K562 (cell line): ENCODE data around the gene MAST1. TPM values are rescaled to one million over a fixed set of nuclear protein-coding genes. Genes with fewer than 3 reads are reported as not detected.
A peak's percentile ranks its signal among the peaks of the same experiment; 100 is the strongest.

Experiments used
- ARNT ChIP-seq, 2 experiments: fragments of 450-650 bp; IDR thresholded peaks; 2 replicates each; pipeline ENCODE4 v1.6.1; 2016; ENCODE audit warnings: mild to moderate bottlenecking in 1 of 2
- BCL6 ChIP-seq: fragments of 250-450 bp; sonication (Bioruptor Pico); IDR thresholded peaks from 2 replicates; pipeline ENCODE4 v1.4.0; 2020
- CC2D1A ChIP-seq: fragments of 450-650 bp; IDR thresholded peaks from 2 replicates; pipeline ENCODE4 v1.6.1; 2017; ENCODE audit warnings: mild to moderate bottlenecking
- CCAR2 ChIP-seq: fragments of 200-400 bp; formaldehyde crosslinking; IDR thresholded peaks from 2 replicates; pipeline ENCODE4 v1.6.1; 2017; ENCODE audit warnings: mild to moderate bottlenecking, low read depth, low read length
- CREM ChIP-seq: IDR thresholded peaks from 2 replicates; pipeline ENCODE4 v1.6.1; 2014; ENCODE audit warnings: antibody characterized with exemption, low read depth
- ETS1 ChIP-seq: conservative IDR thresholded peaks from 2 replicates; pipeline ENCODE4 v1.6.1; 2011; ENCODE audit warnings: low read depth, mild to moderate bottlenecking, low read length; ENCODE audit not compliant: control insufficient read depth
- FOXP1 ChIP-seq: sonication (generic); formaldehyde crosslinking; IDR thresholded peaks from 2 replicates; pipeline ENCODE4 v1.8.0; 2022; ENCODE audit warnings: mild to moderate bottlenecking, missing genetic modification reagents
- HMG20A ChIP-seq: fragments of 450-650 bp; formaldehyde crosslinking; conservative IDR thresholded peaks from 2 replicates; pipeline ENCODE4 v1.4.0; 2020; ENCODE audit warnings: mild to moderate bottlenecking, mixed read lengths
- NCOR1 ChIP-seq: fragments of 450-650 bp; IDR thresholded peaks from 2 replicates; pipeline ENCODE4 v1.6.1; 2016; ENCODE audit warnings: mild to moderate bottlenecking, moderate library complexity
- NUFIP1 ChIP-seq: fragments of 450-650 bp; IDR thresholded peaks from 2 replicates; pipeline ENCODE4 v1.6.1; 2018; ENCODE audit not compliant: partially characterized antibody
- POLR2AphosphoS5 ChIP-seq: IDR thresholded peaks from 2 replicates; pipeline ENCODE4 v1.6.1; 2011; ENCODE audit warnings: mild to moderate bottlenecking, low read depth, low read length, moderate library complexity; ENCODE audit not compliant: control insufficient read depth, insufficient read depth
- RB1 ChIP-seq: fragments of 450-650 bp; IDR thresholded peaks from 2 replicates; pipeline ENCODE4 v1.6.1; 2017; ENCODE audit warnings: low read depth, mild to moderate bottlenecking
- SMC3 ChIP-seq: conservative IDR thresholded peaks from 2 replicates; pipeline ENCODE4 v1.6.1; 2011; ENCODE audit warnings: low read depth, low read length, improper control_type of control experiment; ENCODE audit not compliant: insufficient read depth
- TBL1XR1 ChIP-seq, 2 experiments: IDR thresholded peaks; 2 replicates each; pipeline ENCODE4 v1.6.1; 2012; ENCODE audit warnings: improper control_type of control experiment in 2 of 2, low read length in 2 of 2, mild to moderate bottlenecking in 1 of 2
- TCF7L2 ChIP-seq: fragments of 150-350 bp; IDR thresholded peaks from 2 replicates; pipeline ENCODE4 v1.6.1; 2016; ENCODE audit warnings: low read depth, mild to moderate bottlenecking, low read length, moderate library complexity
- TEAD2 ChIP-seq: fragments of 450-650 bp; IDR thresholded peaks from 2 replicates; pipeline ENCODE4 v1.6.1; 2016; ENCODE audit warnings: missing genetic modification characterization, control low read depth, missing compliant biosample characterization
- TEAD4 ChIP-seq, 2 experiments: sonication (generic) in 1 of 2; formaldehyde crosslinking in 1 of 2; IDR thresholded peaks; 2 replicates each; pipeline versions ENCODE4 v1.6.1 to v1.8.0; 2012 to 2022; ENCODE audit warnings: borderline replicate concordance in 1 of 2, inconsistent platforms in 1 of 2, low read length in 1 of 2, mild to moderate bottlenecking in 1 of 2, missing genetic modification reagents in 1 of 2
- XRCC3 ChIP-seq: fragments of 450-650 bp; IDR thresholded peaks from 2 replicates; pipeline ENCODE4 v1.6.1; 2017; ENCODE audit warnings: mild to moderate bottlenecking, moderate library complexity
- XRCC5 ChIP-seq: fragments of 200-400 bp; formaldehyde crosslinking; IDR thresholded peaks from 2 replicates; pipeline ENCODE4 v1.6.1; 2017; ENCODE audit warnings: low read depth, mild to moderate bottlenecking, low read length
- ZNF408 ChIP-seq: fragments of 250-450 bp; sonication (Bioruptor Pico); IDR thresholded peaks from 2 replicates; pipeline ENCODE4 v1.4.0; 2020; ENCODE audit warnings: low read depth, mild to moderate bottlenecking, moderate library complexity
- ZNF583 ChIP-seq: fragments of 250-450 bp; sonication (Bioruptor Pico); IDR thresholded peaks from 2 replicates; pipeline ENCODE4 v1.4.0; 2020
- ZNF778 ChIP-seq: fragments of 450-650 bp; formaldehyde crosslinking; IDR thresholded peaks from 2 replicates; pipeline ENCODE4 v1.4.0; 2020; ENCODE audit warnings: mild to moderate bottlenecking, moderate library complexity
- ZNF780A ChIP-seq: fragments of 250-450 bp; sonication (Bioruptor Pico); IDR thresholded peaks from 2 replicates; pipeline ENCODE4 v1.5.0; 2021; ENCODE audit warnings: mild to moderate bottlenecking
- polyA plus RNA-seq, 8 experiments: library from polyadenylated mRNA; depleted of rRNA in 4 of 8; stranded (reverse) in 5 of 8; unstranded in 3 of 8; fragments of >200 nt; fragmentation: Nextera tagmentation in 2 of 8; fragmentation: Illumina TruSeq in 1 of 8; extraction: Ambion mirVana in 2 of 8; extraction: Trizol in 1 of 8; gene quantifications; 2 replicates each; pipeline versions ENCODE4 v1.2.1 to v1.2.3, GENCODE V29; 2011 to 2014; ENCODE audit warnings: inconsistent platforms in 1 of 8, missing spikeins in 1 of 8
- total RNA-seq, 7 experiments: library from RNA; depleted of rRNA in 6 of 7; stranded (reverse); fragments of >200 nt in 6 of 7; fragmentation: Illumina TruSeq in 2 of 7; extraction: Trizol in 2 of 7; gene quantifications; 2 replicates each; pipeline versions ENCODE4 v1.2.1 to v1.2.3, GENCODE V29; 2011 to 2021; ENCODE audit warnings: low replicate concordance in 1 of 7
- TF ChIP-seq, protein P1 (sequence below): fragments of 450-650 bp; formaldehyde crosslinking; IDR thresholded peaks from 2 replicates; pipeline ENCODE4 v1.4.0; 2022; ENCODE audit warnings: missing genetic modification characterization
- TF ChIP-seq, protein P2 (sequence below): fragments of 450-650 bp; IDR thresholded peaks from 2 replicates; pipeline ENCODE4 v1.6.1; 2014; ENCODE audit warnings: low read depth, mild to moderate bottlenecking, moderate library complexity, borderline replicate concordance

Gene MAST1
- total and polyA plus RNA-seq, 9 of the 15 experiments (the other 6 are each of a cell fraction or from before 2014, with no cell fraction given) = 0.48 to 10.3 (median 3.9) TPM

GRCh38 chr19:12796146-12797071 lies 41.9 kb upstream of the MAST1 start (continued):
- TF ChIP-seq POLR2AphosphoS5 (peak; percentile 21; the same call in 1 of the 2 replicates), RB1 (peak; percentile 81), TEAD2 (tag) (no peak), XRCC3 (no peak), ZNF780A (CRISPR knock-in tag) (no peak), BCL6 (CRISPR knock-in tag) (no peak), ARNT (IDR thresholded peaks at IDR 0.05) (0 out of 4 replicates have a peak, but pooled peaks of 1 of the 2 experiments have one; percentile 45), ZNF583 (CRISPR knock-in tag) (no peak), ZNF408 (CRISPR knock-in tag) (no peak), TEAD4 (IDR thresholded peaks at IDR 0.05; ENCODE audit: low read length) (0 out of 2 replicates have a peak, but pooled peaks have one; percentile 21), TEAD4 (CRISPR knock-in tag; IDR thresholded peaks at IDR 0.05; ENCODE audit: borderline replicate concordance) (no peak), CC2D1A (peak; percentile 85), CCAR2 (no peak), TBL1XR1 (IDR thresholded peaks at IDR 0.05; ENCODE audit: low read length in 2 of 2) (0 out of 4 replicates have a peak, but pooled peaks of 1 of the 2 experiments have one; percentile 8), FOXP1 (CRISPR knock-in tag) (0 out of 2 replicates have a peak, but pooled peaks have one; percentile 83), HMG20A (CRISPR knock-in tag) (no peak), XRCC5 (peak; percentile 86), NUFIP1 (no peak), ETS1 (peak; percentile 20; the same call in 1 of the 2 replicates), ZNF778 (CRISPR knock-in tag) (no peak), NCOR1 (0 out of 2 replicates have a peak, but pooled peaks have one; percentile 39), SMC3 (peak; percentile 95), CREM (peak; percentile 38), TCF7L2 (0 out of 2 replicates have a peak, but pooled peaks have one; percentile 18)
- TF ChIP-seq, protein P1, sequence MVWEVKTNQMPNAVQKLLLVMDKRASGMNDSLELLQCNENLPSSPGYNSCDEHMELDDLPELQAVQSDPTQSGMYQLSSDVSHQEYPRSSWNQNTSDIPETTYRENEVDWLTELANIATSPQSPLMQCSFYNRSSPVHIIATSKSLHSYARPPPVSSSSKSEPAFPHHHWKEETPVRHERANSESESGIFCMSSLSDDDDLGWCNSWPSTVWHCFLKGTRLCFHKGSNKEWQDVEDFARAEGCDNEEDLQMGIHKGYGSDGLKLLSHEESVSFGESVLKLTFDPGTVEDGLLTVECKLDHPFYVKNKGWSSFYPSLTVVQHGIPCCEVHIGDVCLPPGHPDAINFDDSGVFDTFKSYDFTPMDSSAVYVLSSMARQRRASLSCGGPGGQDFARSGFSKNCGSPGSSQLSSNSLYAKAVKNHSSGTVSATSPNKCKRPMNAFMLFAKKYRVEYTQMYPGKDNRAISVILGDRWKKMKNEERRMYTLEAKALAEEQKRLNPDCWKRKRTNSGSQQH (CRISPR knock-in tag) = 0 out of 2 replicates have a peak, but pooled peaks have one; percentile 30
- TF ChIP-seq, protein P2, sequence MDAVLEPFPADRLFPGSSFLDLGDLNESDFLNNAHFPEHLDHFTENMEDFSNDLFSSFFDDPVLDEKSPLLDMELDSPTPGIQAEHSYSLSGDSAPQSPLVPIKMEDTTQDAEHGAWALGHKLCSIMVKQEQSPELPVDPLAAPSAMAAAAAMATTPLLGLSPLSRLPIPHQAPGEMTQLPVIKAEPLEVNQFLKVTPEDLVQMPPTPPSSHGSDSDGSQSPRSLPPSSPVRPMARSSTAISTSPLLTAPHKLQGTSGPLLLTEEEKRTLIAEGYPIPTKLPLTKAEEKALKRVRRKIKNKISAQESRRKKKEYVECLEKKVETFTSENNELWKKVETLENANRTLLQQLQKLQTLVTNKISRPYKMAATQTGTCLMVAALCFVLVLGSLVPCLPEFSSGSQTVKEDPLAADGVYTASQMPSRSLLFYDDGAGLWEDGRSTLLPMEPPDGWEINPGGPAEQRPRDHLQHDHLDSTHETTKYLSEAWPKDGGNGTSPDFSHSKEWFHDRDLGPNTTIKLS = 0 out of 2 replicates have a peak, but pooled peaks have one; percentile 24
